CD14-positive monocyte (primary cell): ENCODE measurements around the gene SSTR1. TPM values are rescaled to one million over a fixed set of nuclear protein-coding genes. Genes with fewer than 3 reads are reported as not detected.

ENCODE experiments used
- DNase-seq, 3 donors: peaks; one replicate each; pipeline ENCODE4 v3.0.0-alpha.2; 2011 to 2022
- H2AFZ ChIP-seq: 2 replicates; pipeline ENCODE4 v1.6.0; 2012; ENCODE audit warnings: mild to moderate bottlenecking, low read depth, low read length, inconsistent platforms; ENCODE audit not compliant: insufficient read depth, poor library complexity, severe bottlenecking
- H3K27ac ChIP-seq, 2 donors: 1 replicate in 1 of 2; 2 replicates in 1 of 2; pipeline ENCODE4 v1.5.1; 2012 to 2013; ENCODE audit warnings: low read length in 2 of 2, control low read depth in 1 of 2, inconsistent platforms in 1 of 2, low read depth in 1 of 2, mild to moderate bottlenecking in 1 of 2
- H3K27me3 ChIP-seq, 2 donors: one replicate each; pipeline versions ENCODE4 v1.6.0 to v1.6.1; 2011 to 2013; ENCODE audit warnings: low read length in 2 of 2; ENCODE audit not compliant: control insufficient read depth in 2 of 2, insufficient read depth in 2 of 2
- H3K36me3 ChIP-seq, 2 donors: replicated peaks in 1 of 2; 1 replicate in 1 of 2; 2 replicates in 1 of 2; pipeline versions ENCODE4 v1.5.1 to v1.6.1; 2012 to 2013; ENCODE audit warnings: low read length in 2 of 2, control low read depth in 1 of 2, inconsistent platforms in 1 of 2, mild to moderate bottlenecking in 1 of 2; ENCODE audit not compliant: insufficient read depth in 2 of 2, control insufficient read depth in 1 of 2
- H3K4me1 ChIP-seq, 2 donors: 1 replicate in 1 of 2; 2 replicates in 1 of 2; pipeline versions ENCODE4 v1.5.1 to v1.6.1; 2012 to 2013; ENCODE audit warnings: low read length in 2 of 2, control low read depth in 1 of 2, inconsistent platforms in 1 of 2, mild to moderate bottlenecking in 1 of 2, moderate library complexity in 1 of 2; ENCODE audit not compliant: insufficient read depth in 2 of 2, control insufficient read depth in 1 of 2
- H3K4me2 ChIP-seq: replicated peaks from 2 replicates; pipeline ENCODE3; 2012; ENCODE audit warnings: low read length, moderate library complexity, mild to moderate bottlenecking; ENCODE audit not compliant: poor library complexity, severe bottlenecking; ENCODE audit errors: extremely low read depth
- H3K4me3 ChIP-seq, 3 experiments: fragments of 200-600 bp in 1 of 3; sonication (generic) in 1 of 3; replicated peaks in 1 of 3; 1 replicate in 2 of 3; 2 replicates in 1 of 3; pipeline ENCODE4 v1.5.1; 2011 to 2013; ENCODE audit warnings: low read length in 3 of 3, mild to moderate bottlenecking in 3 of 3, control low read depth in 2 of 3, low read depth in 2 of 3, inconsistent platforms in 1 of 3, moderate library complexity in 1 of 3
- H3K79me2 ChIP-seq: 2 replicates; pipeline ENCODE4 v1.6.0; 2012; ENCODE audit warnings: mild to moderate bottlenecking, control low read depth, inconsistent platforms, low read length, moderate library complexity; ENCODE audit not compliant: insufficient read depth
- H3K9ac ChIP-seq: 2 replicates; pipeline ENCODE4 v1.6.0; 2017; ENCODE audit warnings: low read length, mild to moderate bottlenecking; ENCODE audit not compliant: insufficient read depth, poor library complexity, severe bottlenecking
- H3K9me3 ChIP-seq, 2 donors: replicated peaks in 1 of 2; 1 replicate in 1 of 2; 2 replicates in 1 of 2; pipeline versions ENCODE4 v1.5.1 to v1.6.1; 2012 to 2013; ENCODE audit warnings: low read length in 2 of 2, control low read depth in 1 of 2; ENCODE audit not compliant: control insufficient read depth in 1 of 2, insufficient read depth in 1 of 2
- H4K20me1 ChIP-seq: 2 replicates; pipeline ENCODE4 v1.6.0; 2012; ENCODE audit warnings: mild to moderate bottlenecking, low read length, control low read depth, moderate library complexity; ENCODE audit not compliant: insufficient read depth
- H3K27ac Mint-ChIP-seq, 7 donors: one replicate each; pipeline ENCODE4 v1.8.0; 2020; ENCODE audit warnings: mild to moderate bottlenecking in 7 of 7, mixed read lengths in 7 of 7, moderate library complexity in 6 of 7, inconsistent platforms in 2 of 7
- H3K27me3 Mint-ChIP-seq, 3 donors: one replicate each; pipeline ENCODE4 v1.8.0; 2021 to 2022; ENCODE audit warnings: low read depth in 3 of 3, mild to moderate bottlenecking in 3 of 3, mixed read lengths in 3 of 3, moderate library complexity in 3 of 3, inconsistent platforms in 1 of 3
- H3K36me3 Mint-ChIP-seq, 2 donors: one replicate each; pipeline ENCODE4 v1.8.0; 2020; ENCODE audit warnings: mixed read lengths in 2 of 2, inconsistent platforms in 1 of 2, mild to moderate bottlenecking in 1 of 2
- H3K4me1 Mint-ChIP-seq: one replicate; pipeline ENCODE4 v1.8.0; 2020; ENCODE audit warnings: mild to moderate bottlenecking, mixed read lengths
- H3K4me3 Mint-ChIP-seq, 2 donors: one replicate each; pipeline ENCODE4 v1.8.0; 2020; ENCODE audit warnings: mild to moderate bottlenecking in 2 of 2, mixed read lengths in 2 of 2, moderate library complexity in 1 of 2
- H3K9me3 Mint-ChIP-seq, 7 donors: one replicate each; pipeline ENCODE4 v1.8.0; 2020 to 2022; ENCODE audit warnings: mixed read lengths in 7 of 7, mild to moderate bottlenecking in 6 of 7, moderate library complexity in 6 of 7, inconsistent platforms in 2 of 7
- WGBS: methylation state at CpG from one replicate; pipeline ENCODE4 v1.1.5; 2013; ENCODE audit warnings: missing lambda C conversion rate; ENCODE audit not compliant: insufficient coverage; 5-methylcytosine and 5-hydroxymethylcytosine counted together
- intact Hi-C, 2 donors: fragments of 100-400 bp; cut with micrococcal nuclease; formaldehyde crosslinking; loops; one replicate each; pipeline versions ENCODE4 v1.15.0 to v1.15.1; 2023
- polyA plus RNA-seq, 3 donors: library from polyadenylated mRNA; depleted of rRNA in 1 of 3; unstranded in 2 of 3; stranded (reverse) in 1 of 3; fragments of 300-500 nt in 2 of 3; fragments of >200 nt in 1 of 3; fragmentation: Illumina TruSeq in 2 of 3; gene quantifications; 1 replicate in 2 of 3; 2 replicates in 1 of 3; pipeline ENCODE4 v1.2.3, GENCODE V29; 2012 to 2021
- TF ChIP-seq, protein P1 (sequence below): fragments of 200-600 bp; IDR thresholded peaks from one replicate; pipeline ENCODE4 v1.8.0; 2022; ENCODE audit warnings: antibody characterized with exemption, mild to moderate bottlenecking

Gene SSTR1
- polyA plus RNA-seq, 3 donors: not detected

DNA sequence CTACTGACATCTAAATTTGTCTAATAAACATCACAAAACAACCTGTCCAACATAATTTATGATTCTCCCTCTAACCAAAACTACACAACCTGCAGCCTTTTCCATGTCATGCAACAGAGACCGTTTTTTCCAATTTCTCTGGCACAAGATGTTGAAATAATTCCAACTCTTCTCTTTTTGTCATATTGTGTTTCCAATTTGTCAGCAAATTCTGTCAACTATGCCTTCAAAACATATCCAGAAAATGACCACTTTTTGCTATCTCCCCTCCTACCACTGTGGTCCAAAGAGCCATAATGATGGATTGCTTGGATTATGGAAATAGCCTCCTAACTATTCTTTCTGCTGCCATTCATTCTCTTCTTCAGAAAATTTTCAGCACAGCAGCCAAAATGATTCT is 31.3 kb upstream of the SSTR1 start:
- Mint-ChIP-seq H3K9me3 (peaks cover 4 to 29% (median 12%) of the 10 kb centered on the region in 7 donors), H3K27me3 (peaks cover 0 to 2% (median 0%) of the 10 kb centered on the region in 3 donors), H3K36me3 (no peaks in the 10 kb centered on the region), H3K4me1 (no peaks in the 10 kb centered on the region), H3K27ac (no peak overlapping the region), H3K4me3 (no peak overlapping the region)
- H3K4me2 ChIP-seq: no peak overlapping the region
- no peaks in the 10 kb centered on the region for H3K4me1 ChIP-seq
- H3K27ac ChIP-seq: no peak overlapping the region
- no peaks in the 10 kb centered on the region for H3K79me2 ChIP-seq
- H3K27me3 ChIP-seq: no peaks in the 10 kb centered on the region
- H3K9me3 ChIP-seq: peaks cover 2 to 7% of the 10 kb centered on the region in 2 donors
- intact Hi-C loops: no loop called here
- no peak overlapping the region for H3K9ac ChIP-seq
- WGBS: 67% methylated on average over 1 of the region's 1 CpG
- no peaks in the 10 kb centered on the region for H3K36me3 ChIP-seq
- TF ChIP-seq, protein P1, sequence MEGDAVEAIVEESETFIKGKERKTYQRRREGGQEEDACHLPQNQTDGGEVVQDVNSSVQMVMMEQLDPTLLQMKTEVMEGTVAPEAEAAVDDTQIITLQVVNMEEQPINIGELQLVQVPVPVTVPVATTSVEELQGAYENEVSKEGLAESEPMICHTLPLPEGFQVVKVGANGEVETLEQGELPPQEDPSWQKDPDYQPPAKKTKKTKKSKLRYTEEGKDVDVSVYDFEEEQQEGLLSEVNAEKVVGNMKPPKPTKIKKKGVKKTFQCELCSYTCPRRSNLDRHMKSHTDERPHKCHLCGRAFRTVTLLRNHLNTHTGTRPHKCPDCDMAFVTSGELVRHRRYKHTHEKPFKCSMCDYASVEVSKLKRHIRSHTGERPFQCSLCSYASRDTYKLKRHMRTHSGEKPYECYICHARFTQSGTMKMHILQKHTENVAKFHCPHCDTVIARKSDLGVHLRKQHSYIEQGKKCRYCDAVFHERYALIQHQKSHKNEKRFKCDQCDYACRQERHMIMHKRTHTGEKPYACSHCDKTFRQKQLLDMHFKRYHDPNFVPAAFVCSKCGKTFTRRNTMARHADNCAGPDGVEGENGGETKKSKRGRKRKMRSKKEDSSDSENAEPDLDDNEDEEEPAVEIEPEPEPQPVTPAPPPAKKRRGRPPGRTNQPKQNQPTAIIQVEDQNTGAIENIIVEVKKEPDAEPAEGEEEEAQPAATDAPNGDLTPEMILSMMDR: no peak
- no peak overlapping the region for H3K4me3 ChIP-seq
- no peak for DNase-seq
- no peaks in the 10 kb centered on the region for H4K20me1 ChIP-seq
- no peak overlapping the region for H2AFZ ChIP-seq

DNA sequence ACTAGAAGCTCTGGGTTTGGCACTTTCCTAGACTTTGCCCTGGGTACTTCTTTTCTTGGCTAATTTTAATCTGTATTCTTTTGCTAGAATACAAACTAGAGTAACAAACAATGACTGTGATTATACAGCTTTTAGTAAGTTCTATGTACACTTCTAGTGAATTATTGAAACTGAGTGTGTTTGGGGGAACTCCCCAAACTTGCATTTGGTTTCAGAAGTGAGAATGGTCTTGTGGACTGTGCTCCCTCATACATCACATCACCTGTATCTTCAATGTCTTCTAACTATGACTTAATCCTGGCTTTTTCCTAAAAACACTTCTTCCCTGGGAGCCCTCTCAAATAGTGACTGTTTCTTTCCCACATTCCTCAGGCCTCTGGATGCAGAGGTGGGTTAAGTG is 23.6 kb upstream of the SSTR1 start:
- Histone ChIP-seq H3K27ac (no peak overlapping the region), H2AFZ (no peak overlapping the region), H3K27me3 (no peaks in the 10 kb centered on the region), H3K4me2 (no peak overlapping the region), H3K79me2 (no peaks in the 10 kb centered on the region), H3K4me3 (no peak overlapping the region), H3K9me3 (peaks cover 0 to 3% of the 10 kb centered on the region in 2 donors), H3K9ac (no peak overlapping the region), H4K20me1 (no peaks in the 10 kb centered on the region), H3K36me3 (no peaks in the 10 kb centered on the region), H3K4me1 (no peaks in the 10 kb centered on the region)
- Mint-ChIP-seq H3K4me1 (no peaks in the 10 kb centered on the region), H3K4me3 (no peak overlapping the region), H3K9me3 (peaks cover 1 to 15% (median 5%) of the 10 kb centered on the region in 7 donors), H3K27ac (no peak overlapping the region), H3K27me3 (peaks cover 0 to 6% (median 2%) of the 10 kb centered on the region in 3 donors), H3K36me3 (no peaks in the 10 kb centered on the region)
- intact Hi-C loops: no loop called here
- TF ChIP-seq, protein P1: no peak
- no peak for DNase-seq
